ENCODE data around the gene MYPOP. TPM values are rescaled to one million over a fixed set of nuclear protein-coding genes. Genes with fewer than 3 reads are reported as not detected.

Gene MYPOP
- total RNA-seq, 1 experiment from 2014 or later: 6.8 TPM

GRCh38 chr19:45895519-45895972 is 6.9 kb downstream of the MYPOP start:
- H3K79me2 ChIP-seq (ENCODE audit: low read length): peaks cover 9% of the 10 kb centered on the region
- no peak overlapping the region for H3K4me3 ChIP-seq (ENCODE audit: low read length)
- no peak overlapping the region for H2AFZ ChIP-seq (ENCODE audit: low read length)
- no peaks in the 10 kb centered on the region for H4K20me1 ChIP-seq (ENCODE audit: insufficient read depth, low read depth, low read length)
- DNase-seq: no peak
- H3K27me3 ChIP-seq (ENCODE audit: low read length): no peaks in the 10 kb centered on the region
- H3K4me2 ChIP-seq (ENCODE audit: low read depth, low read length, poor library complexity, severe bottlenecking): no peak overlapping the region
- no peak overlapping the region for H3K27ac ChIP-seq (ENCODE audit: low read length)
- no peak overlapping the region for H3K9ac ChIP-seq (ENCODE audit: low read length)
- no peaks in the 10 kb centered on the region for H3K9me2 ChIP-seq (replicated peaks; ENCODE audit: insufficient read depth, low read length)
- H3K9me3 ChIP-seq (ENCODE audit: low read length): no peaks in the 10 kb centered on the region
- peaks cover 8% of the 10 kb centered on the region; the same call in 1 of the 2 replicates for H3K36me3 ChIP-seq (ENCODE audit: insufficient read depth, low read length)
- peaks cover 2% of the 10 kb centered on the region; the same call in 1 of the 2 replicates for H3K4me1 ChIP-seq (ENCODE audit: low read length)

- H4K20me1 ChIP-seq (ENCODE audit: insufficient read depth, low read depth, low read length): no peaks in the 10 kb centered on the region
- peaks cover 15% of the 10 kb centered on the region for H3K4me1 ChIP-seq (ENCODE audit: low read length)
- H3K27ac ChIP-seq (ENCODE audit: low read length): no peak overlapping the region
- H3K9ac ChIP-seq (ENCODE audit: low read length): no peak overlapping the region
- H2AFZ ChIP-seq (ENCODE audit: low read length): no peak overlapping the region
- no peaks in the 10 kb centered on the region for H3K36me3 ChIP-seq (ENCODE audit: insufficient read depth, low read length)
- DNase-seq: no peak
- H3K9me2 ChIP-seq (replicated peaks; ENCODE audit: insufficient read depth, low read length): no peaks in the 10 kb centered on the region
- H3K79me2 ChIP-seq (ENCODE audit: low read length): no peaks in the 10 kb centered on the region
- H3K9me3 ChIP-seq (ENCODE audit: low read length): no peaks in the 10 kb centered on the region
- no peaks in the 10 kb centered on the region for H3K27me3 ChIP-seq (ENCODE audit: low read length)
- no peak overlapping the region for H3K4me2 ChIP-seq (ENCODE audit: low read depth, low read length, poor library complexity, severe bottlenecking)
- H3K4me3 ChIP-seq (ENCODE audit: low read length): no peak overlapping the region
These were observed 11.5 kb downstream of the MYPOP start for GRCh38 chr19:45890877-45891276.

DNA sequence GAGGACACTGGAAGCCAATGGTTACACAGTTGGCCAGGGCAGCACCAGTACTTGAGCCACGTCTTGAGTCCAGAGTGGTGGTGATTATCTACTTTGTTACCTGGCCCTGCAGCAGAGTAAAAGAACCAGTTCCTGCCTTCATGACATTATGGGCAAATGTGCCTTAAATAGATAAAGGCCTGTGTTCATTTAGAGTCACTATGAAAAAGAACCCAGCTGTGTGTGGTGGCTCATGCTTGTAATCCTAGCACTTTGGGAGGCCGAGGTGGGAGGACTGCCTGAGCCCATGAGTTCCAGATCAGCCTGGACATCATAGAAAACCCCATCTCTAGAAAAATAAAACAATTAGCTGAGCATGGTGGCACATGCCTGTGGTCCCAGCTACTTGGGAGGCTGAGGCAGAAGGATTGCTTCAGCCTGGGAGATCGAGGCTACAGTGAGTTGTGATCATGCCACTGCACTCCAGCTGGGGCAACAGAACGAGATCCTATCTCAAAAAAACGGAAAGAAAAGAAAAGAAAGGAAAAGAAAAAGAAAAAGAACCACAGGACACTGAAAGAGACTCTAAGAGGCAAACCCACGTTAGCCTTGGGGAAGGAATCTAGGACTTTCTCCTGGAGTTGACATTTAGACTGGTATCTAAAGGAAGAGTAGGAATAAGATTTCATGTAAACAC is 13.1 kb downstream of the MYPOP start:
- peaks cover 4% of the 10 kb centered on the region; the same call in 1 of the 2 replicates for H4K20me1 ChIP-seq (ENCODE audit: insufficient read depth, low read depth, low read length)
- H3K9me3 ChIP-seq (ENCODE audit: low read length): no peaks in the 10 kb centered on the region
- no peaks in the 10 kb centered on the region for H3K36me3 ChIP-seq (ENCODE audit: insufficient read depth, low read length)
- H3K27me3 ChIP-seq (ENCODE audit: low read length): no peaks in the 10 kb centered on the region
- no peak overlapping the region for H3K9ac ChIP-seq (ENCODE audit: low read length)
- no peak for DNase-seq
- peaks cover 24% of the 10 kb centered on the region for H3K4me1 ChIP-seq (ENCODE audit: low read length)
- H3K4me2 ChIP-seq (ENCODE audit: low read depth, low read length, poor library complexity, severe bottlenecking): no peak overlapping the region
- H3K27ac ChIP-seq (ENCODE audit: low read length): no peak overlapping the region
- peaks cover 13% of the 10 kb centered on the region for H3K79me2 ChIP-seq (ENCODE audit: low read length)
- H3K4me3 ChIP-seq (ENCODE audit: low read length): no peak overlapping the region
- H2AFZ ChIP-seq (ENCODE audit: low read length): no peak overlapping the region
- no peaks in the 10 kb centered on the region for H3K9me2 ChIP-seq (replicated peaks; ENCODE audit: insufficient read depth, low read length)

GRCh38 chr19:45887200-45887710 is 15.2 kb downstream of the MYPOP start:
- H3K9me2 ChIP-seq (replicated peaks; ENCODE audit: insufficient read depth, low read length): no peaks in the 10 kb centered on the region
- peak overlapping the region; percentile 96 for H3K9ac ChIP-seq (ENCODE audit: low read length)
- no peak for DNase-seq
- peaks cover 18% of the 10 kb centered on the region for H3K79me2 ChIP-seq (ENCODE audit: low read length)
- peak overlapping the region; percentile 96 for H3K4me3 ChIP-seq (ENCODE audit: low read length)
- H4K20me1 ChIP-seq (ENCODE audit: insufficient read depth, low read depth, low read length): peaks cover 20% of the 10 kb centered on the region; the same call in 1 of the 2 replicates
- H3K36me3 ChIP-seq (ENCODE audit: insufficient read depth, low read length): no peaks in the 10 kb centered on the region; the same call in 1 of the 2 replicates
- peak overlapping the region; percentile 52; the same call in 1 of the 2 replicates for H3K27ac ChIP-seq (ENCODE audit: low read length)
- H3K9me3 ChIP-seq (ENCODE audit: low read length): no peaks in the 10 kb centered on the region
- peaks cover 35% of the 10 kb centered on the region for H3K4me1 ChIP-seq (ENCODE audit: low read length)
- H3K4me2 ChIP-seq (ENCODE audit: low read depth, low read length, poor library complexity, severe bottlenecking): peak overlapping the region; percentile 68
- no peaks in the 10 kb centered on the region for H3K27me3 ChIP-seq (ENCODE audit: low read length)
- H2AFZ ChIP-seq (ENCODE audit: low read length): no peak overlapping the region

- H3K27ac ChIP-seq (ENCODE audit: low read length): peak overlapping the region; percentile 71
- no peaks in the 10 kb centered on the region for H3K9me2 ChIP-seq (replicated peaks; ENCODE audit: insufficient read depth, low read length)
- peak overlapping the region; percentile 68 for H3K4me2 ChIP-seq (ENCODE audit: low read depth, low read length, poor library complexity, severe bottlenecking)
- peaks cover 35% of the 10 kb centered on the region for H3K4me1 ChIP-seq (ENCODE audit: low read length)
- no peaks in the 10 kb centered on the region; the same call in 1 of the 2 replicates for H3K36me3 ChIP-seq (ENCODE audit: insufficient read depth, low read length)
- peaks cover 18% of the 10 kb centered on the region for H3K79me2 ChIP-seq (ENCODE audit: low read length)
- peak; percentile 97 for DNase-seq
- no peaks in the 10 kb centered on the region for H3K9me3 ChIP-seq (ENCODE audit: low read length)
- peaks cover 21% of the 10 kb centered on the region; the same call in 1 of the 2 replicates for H4K20me1 ChIP-seq (ENCODE audit: insufficient read depth, low read depth, low read length)
- H3K4me3 ChIP-seq (ENCODE audit: low read length): peak overlapping the region; percentile 96
- H3K27me3 ChIP-seq (ENCODE audit: low read length): no peaks in the 10 kb centered on the region
- peak overlapping the region; percentile 96 for H3K9ac ChIP-seq (ENCODE audit: low read length)
- 0 out of 2 replicates have a peak overlapping the region, but pooled peaks have one; percentile 15 for H2AFZ ChIP-seq (ENCODE audit: low read length)
These were observed 15.8 kb downstream of the MYPOP start for GRCh38 chr19:45886427-45887199.

DNA sequence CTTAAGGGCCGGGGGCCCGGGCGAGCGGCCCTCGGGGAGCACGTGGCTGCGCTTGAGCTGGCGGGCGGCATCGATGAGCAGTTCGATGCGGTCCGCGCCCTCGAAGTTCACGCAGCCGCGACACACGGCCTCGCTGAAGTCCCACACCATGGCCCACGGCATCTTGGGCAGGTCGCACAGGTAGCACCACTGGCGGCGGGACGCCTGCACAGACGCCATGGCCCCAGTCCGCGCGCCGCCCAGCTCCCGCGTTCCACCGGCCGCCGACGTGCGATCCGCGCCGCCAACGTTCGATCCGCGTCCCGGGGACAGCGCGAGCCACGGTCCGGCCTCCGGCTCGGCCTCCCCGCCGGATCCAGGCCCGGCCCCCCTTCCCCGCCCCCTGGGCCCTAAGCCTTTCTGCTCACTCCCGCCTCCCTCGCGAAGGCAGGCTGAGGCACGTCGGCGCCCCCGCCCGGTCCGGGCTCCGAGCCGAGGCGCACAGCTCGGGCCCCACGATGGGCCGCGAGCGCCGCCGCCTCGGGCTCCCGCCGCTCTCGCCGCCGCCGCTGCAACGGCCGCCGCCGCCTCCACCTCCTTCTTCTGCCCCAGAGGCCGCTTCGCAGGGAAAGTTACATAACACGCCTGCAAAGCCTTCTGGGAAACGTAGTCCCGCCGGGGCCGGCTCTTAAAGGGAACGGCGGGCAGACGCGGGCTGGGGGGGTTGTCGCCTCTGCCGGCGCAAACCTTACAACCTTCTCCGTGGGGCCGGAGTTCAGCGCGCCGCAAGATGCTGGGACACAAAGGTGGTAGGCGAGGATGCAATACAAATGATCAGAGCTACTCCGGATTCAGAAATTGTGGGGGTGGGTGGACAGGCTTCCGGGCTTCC is 16.6 kb downstream of the MYPOP start, which contains the start of gene IRF2BP1:
Gene IRF2BP1, minus strand, starts transcription at position 586 of the 871 bp plus-strand sequence. Its CDS starts 367 bp downstream, at position 219.
- H3K9me2 ChIP-seq (replicated peaks; ENCODE audit: insufficient read depth, low read length): no peaks in the 10 kb centered on the region
- peak within 1 kb of the TSS; percentile 96 for H3K9ac ChIP-seq (ENCODE audit: low read length)
- H2AFZ ChIP-seq (ENCODE audit: low read length): peak within 1 kb of the TSS; percentile 71; the same call in 1 of the 2 replicates
- peaks cover 35% of the 10 kb centered on the region for H3K4me1 ChIP-seq (ENCODE audit: low read length)
- DNase-seq: peak; percentile 97
- no peaks in the 10 kb centered on the region for H3K9me3 ChIP-seq (ENCODE audit: low read length)
- H3K27ac ChIP-seq (ENCODE audit: low read length): peak within 1 kb of the TSS; percentile 71
- H4K20me1 ChIP-seq (ENCODE audit: insufficient read depth, low read depth, low read length): peaks cover 21% of the 10 kb centered on the region; the same call in 1 of the 2 replicates
- no peaks in the 10 kb centered on the region; the same call in 1 of the 2 replicates for H3K36me3 ChIP-seq (ENCODE audit: insufficient read depth, low read length)
- H3K79me2 ChIP-seq (ENCODE audit: low read length): peaks cover 18% of the 10 kb centered on the region
- H3K4me2 ChIP-seq (ENCODE audit: low read depth, low read length, poor library complexity, severe bottlenecking): peak within 1 kb of the TSS; percentile 68
- peak within 1 kb of the TSS; percentile 96 for H3K4me3 ChIP-seq (ENCODE audit: low read length)
- no peaks in the 10 kb centered on the region for H3K27me3 ChIP-seq (ENCODE audit: low read length)

DNA sequence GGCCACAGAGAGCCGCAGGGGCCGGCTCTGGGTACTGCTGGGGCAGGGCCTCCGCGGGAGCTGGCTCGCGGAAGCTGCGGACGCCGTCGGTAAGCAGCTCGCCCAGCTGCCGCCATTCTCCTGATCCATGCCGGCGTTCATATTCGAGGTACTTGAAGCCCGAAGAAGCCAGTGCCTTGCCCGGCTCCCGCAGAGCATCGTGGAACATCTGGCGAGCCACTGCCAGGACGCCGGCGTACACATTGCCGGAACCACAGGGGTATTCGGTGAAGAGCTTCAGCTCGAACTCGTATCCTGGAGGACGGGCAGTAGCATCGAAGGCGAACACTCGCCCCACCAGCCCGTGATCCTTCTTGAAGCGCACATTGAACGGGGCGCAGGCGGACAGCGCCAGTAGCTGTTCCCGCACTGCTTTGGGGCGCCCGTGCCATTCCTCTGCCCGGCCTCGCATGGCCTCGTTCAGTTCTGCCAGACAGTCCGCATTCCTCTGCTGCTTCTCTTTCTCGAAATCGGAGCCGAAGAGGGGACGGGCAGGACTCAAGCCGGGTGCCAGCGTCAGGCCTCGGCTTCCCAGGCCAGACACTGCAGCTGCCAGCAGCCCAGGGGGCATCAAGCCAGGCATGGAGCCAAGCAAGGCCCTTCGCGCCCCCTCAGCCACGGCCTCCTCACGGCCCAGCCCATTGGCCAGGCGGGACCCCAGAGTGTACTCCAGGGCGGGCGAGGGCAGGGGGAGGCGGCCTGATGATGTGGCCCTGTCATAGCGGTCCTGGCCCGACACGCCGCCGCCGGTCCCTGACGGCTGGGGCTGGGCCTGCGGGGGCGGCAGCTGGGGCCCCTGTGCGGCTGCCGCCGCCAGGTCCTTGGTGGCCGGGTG is 17.5 kb downstream of the MYPOP start:
- DNase-seq: no peak

More for the DNA sequence above, 17.5 kb downstream of the MYPOP start:
- Histone ChIP-seq H2AFZ (ENCODE audit: low read length) (no peak overlapping the region), H3K9me2 (replicated peaks; ENCODE audit: insufficient read depth, low read length) (no peaks in the 10 kb centered on the region), H3K4me3 (ENCODE audit: low read length) (peak overlapping the region; percentile 96), H4K20me1 (ENCODE audit: insufficient read depth, low read depth, low read length) (peaks cover 21% of the 10 kb centered on the region; the same call in 1 of the 2 replicates), H3K9me3 (ENCODE audit: low read length) (no peaks in the 10 kb centered on the region), H3K9ac (ENCODE audit: low read length) (peak overlapping the region; percentile 96), H3K27ac (ENCODE audit: low read length) (peak overlapping the region; percentile 71), H3K4me2 (ENCODE audit: low read depth, low read length, poor library complexity, severe bottlenecking) (peak overlapping the region; percentile 68), H3K36me3 (ENCODE audit: insufficient read depth, low read length) (no peaks in the 10 kb centered on the region; the same call in 1 of the 2 replicates), H3K4me1 (ENCODE audit: low read length) (peaks cover 35% of the 10 kb centered on the region), H3K79me2 (ENCODE audit: low read length) (peaks cover 18% of the 10 kb centered on the region), H3K27me3 (ENCODE audit: low read length) (no peaks in the 10 kb centered on the region)
